GM11168 (cell line): ENCODE measurements around the gene OR6P1.

ENCODE experiments used
- in situ Hi-C: fragments of 300-500 bp; cut with MboI; formaldehyde crosslinking; loops from one replicate; pipeline ENCODE4 v1.12.0; 2022; ENCODE audit warnings: low sequenced_read_pairs; ENCODE audit not compliant: unreplicated experiment

Gene OR6P1

DNA sequence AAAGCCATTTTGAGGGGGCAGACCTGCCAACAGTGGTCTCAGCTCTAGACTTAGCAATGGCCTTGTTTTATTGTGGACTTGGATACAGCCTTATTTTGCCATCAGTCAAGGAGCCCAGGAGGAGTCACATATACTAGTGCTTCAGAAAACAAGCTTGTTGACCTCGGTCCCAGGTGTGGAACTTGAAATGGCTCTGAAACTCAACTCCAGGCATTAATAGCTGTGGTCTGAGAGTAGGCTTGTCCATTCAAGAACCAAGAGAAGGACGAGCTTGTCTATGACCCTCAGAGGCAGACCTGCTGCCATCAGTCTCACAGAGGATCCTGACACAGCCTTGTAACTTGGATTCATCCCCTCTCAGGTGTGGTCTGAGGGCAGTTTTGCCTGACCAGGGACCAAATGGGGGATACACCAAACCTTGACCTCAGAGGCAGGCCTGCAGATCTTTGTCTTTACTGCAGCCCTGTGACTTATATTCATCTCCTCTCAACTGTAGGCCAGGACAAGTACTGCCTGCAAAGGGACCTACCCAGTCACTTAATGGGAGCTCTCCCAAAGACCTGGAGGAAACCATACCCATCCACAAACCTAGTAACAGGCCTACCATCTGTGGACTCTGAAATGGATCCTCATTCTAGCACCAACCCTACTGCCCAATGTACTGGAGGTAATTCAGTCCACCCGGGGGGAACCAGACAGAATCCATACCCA, 49.3 kb downstream of the OR6P1 start:
- in situ Hi-C loops = no loop called here

DNA sequence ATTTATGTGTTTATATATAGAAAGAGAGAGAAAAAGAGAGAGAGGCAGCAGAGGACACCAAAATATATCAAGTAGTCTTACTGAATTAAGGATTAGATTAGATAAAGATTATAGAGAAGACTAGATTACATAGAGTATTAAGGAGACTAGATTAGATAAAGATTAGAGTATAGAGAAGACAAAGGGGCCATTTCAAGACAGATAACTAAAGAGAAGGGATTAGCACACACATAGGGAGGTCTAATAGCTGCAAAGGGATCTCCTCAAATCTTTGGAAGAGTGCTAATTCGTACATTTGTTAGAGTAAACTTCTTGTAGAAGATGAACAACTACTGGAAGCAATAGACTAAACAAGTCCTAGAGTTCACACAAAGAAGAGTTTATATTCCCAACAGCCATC, 50.4 kb downstream of the OR6P1 start:
- in situ Hi-C loops = no loop called here

GRCh38 chr1:158516966-158517365, 53.4 kb downstream of the OR6P1 start:
- in situ Hi-C loops = no loop called here
